VCaP (cell line): Measurements from ENCODE around the gene ANTXR2.

ENCODE experiments used
- H3K27ac ChIP-seq: fragments of 450-650 bp; 2 replicates; pipeline ENCODE4 v1.5.1; 2017
- TF ChIP-seq, protein P1 (sequence below): fragments of 450-650 bp; conservative IDR thresholded peaks from 2 replicates; pipeline ENCODE4 v1.5.1; 2017; ENCODE audit warnings: mild to moderate bottlenecking, moderate library complexity

ANTXR2 gene

DNA sequence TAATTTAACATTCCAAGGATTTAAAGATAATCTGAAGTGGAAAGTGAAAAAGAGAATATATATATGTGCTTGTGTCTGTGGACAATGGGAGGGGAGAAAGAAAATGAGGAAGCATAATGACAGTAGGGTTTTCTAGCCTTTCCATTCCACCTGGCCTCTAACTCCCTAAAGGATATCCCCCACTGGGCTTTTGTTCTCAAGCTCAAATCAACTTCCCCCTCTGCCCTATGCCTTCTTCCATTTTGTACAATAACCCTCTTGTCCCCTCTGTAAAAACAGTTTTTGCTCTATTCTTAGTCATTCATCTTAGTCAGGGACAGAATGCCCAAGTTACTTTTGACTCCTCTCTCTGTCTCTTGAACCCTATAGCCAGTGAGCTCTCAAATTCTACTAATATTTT lies 23.6 kb downstream of the ANTXR2 start:
- no peak overlapping the region for H3K27ac ChIP-seq
- TF ChIP-seq, protein P1, sequence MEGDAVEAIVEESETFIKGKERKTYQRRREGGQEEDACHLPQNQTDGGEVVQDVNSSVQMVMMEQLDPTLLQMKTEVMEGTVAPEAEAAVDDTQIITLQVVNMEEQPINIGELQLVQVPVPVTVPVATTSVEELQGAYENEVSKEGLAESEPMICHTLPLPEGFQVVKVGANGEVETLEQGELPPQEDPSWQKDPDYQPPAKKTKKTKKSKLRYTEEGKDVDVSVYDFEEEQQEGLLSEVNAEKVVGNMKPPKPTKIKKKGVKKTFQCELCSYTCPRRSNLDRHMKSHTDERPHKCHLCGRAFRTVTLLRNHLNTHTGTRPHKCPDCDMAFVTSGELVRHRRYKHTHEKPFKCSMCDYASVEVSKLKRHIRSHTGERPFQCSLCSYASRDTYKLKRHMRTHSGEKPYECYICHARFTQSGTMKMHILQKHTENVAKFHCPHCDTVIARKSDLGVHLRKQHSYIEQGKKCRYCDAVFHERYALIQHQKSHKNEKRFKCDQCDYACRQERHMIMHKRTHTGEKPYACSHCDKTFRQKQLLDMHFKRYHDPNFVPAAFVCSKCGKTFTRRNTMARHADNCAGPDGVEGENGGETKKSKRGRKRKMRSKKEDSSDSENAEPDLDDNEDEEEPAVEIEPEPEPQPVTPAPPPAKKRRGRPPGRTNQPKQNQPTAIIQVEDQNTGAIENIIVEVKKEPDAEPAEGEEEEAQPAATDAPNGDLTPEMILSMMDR = no peak

DNA sequence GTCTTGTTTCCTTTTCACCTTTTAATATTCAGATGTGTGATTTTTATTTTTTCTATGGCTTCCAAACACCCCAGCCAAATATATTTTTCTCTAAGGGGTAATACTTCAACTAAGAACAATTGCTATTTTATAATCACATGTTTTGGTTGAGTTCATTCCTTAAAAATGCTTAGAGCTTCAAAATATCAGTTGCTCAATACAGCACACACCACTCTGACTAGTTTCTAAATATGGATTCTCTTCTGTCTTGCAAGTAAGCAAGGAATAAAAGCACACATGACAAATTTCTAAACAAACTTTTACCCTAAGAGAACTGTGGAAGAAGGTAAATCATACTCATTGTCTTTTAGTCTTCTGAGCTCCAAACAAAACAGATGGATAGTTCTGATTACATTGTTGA lies 27.2 kb downstream of the ANTXR2 start:
- no peak overlapping the region for H3K27ac ChIP-seq
- TF ChIP-seq, protein P1 = no peak

DNA sequence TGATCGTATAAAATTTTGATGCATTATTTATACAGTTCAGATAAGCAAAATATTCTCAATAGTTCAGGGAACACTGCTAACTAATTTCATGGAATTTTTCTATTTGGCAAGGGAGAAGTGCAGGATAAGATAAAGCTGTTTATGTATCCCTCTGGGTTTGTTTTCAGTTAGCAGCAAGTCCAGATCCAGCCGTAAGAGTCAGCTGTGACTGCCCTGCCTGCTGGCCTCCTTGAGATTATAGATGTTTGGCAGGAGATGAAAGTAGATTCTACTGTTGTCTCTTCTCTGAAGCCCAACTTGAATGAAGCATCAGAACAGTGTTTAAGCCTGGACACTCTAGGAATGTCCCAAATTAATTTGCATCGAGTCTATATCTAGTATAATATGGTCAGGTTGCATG lies 29.5 kb downstream of the ANTXR2 start:
- TF ChIP-seq, protein P1 = no peak
- no peak overlapping the region for H3K27ac ChIP-seq

DNA sequence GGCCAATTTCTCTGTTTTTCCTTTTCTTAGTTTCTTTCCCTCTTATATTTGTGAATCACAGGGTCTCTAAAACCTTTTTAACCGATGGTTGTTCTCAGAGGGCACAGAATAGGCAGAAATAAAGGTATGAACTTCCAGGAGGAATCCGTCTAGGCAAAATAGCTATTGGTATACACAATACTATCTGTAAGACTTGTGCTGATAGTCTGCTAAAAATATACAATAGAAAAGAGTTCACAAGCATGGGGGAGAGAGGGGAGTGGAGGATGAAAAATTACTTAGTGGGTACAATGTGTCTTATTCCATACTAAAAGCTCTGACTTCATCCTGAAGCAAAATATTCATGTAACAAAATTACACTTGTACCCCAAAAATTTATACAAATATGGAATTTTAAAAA lies 30.2 kb downstream of the ANTXR2 start:
- TF ChIP-seq, protein P1 = no peak

DNA sequence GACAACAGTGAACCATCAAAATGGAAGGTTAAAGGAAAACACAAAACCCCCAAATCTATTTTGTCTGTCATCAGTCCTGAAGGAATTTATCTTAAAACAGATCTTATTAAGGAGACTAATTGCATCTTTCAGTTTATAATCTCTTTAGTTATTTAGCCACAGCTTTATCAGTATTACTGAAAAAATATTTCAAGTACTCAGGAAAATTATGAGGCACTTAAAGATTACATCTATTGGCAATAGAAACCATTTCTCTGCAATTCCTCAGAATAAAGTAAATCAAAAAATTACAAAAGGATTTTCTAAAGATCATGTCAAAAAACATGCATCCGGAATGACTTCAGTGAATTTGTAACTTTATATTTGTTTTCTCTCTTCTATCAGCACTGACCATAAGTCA lies 35.2 kb downstream of the ANTXR2 start:
- TF ChIP-seq, protein P1 = no peak
- no peak overlapping the region for H3K27ac ChIP-seq

More for the DNA sequence above, 30.2 kb downstream of the ANTXR2 start:
- no peak overlapping the region for H3K27ac ChIP-seq

DNA sequence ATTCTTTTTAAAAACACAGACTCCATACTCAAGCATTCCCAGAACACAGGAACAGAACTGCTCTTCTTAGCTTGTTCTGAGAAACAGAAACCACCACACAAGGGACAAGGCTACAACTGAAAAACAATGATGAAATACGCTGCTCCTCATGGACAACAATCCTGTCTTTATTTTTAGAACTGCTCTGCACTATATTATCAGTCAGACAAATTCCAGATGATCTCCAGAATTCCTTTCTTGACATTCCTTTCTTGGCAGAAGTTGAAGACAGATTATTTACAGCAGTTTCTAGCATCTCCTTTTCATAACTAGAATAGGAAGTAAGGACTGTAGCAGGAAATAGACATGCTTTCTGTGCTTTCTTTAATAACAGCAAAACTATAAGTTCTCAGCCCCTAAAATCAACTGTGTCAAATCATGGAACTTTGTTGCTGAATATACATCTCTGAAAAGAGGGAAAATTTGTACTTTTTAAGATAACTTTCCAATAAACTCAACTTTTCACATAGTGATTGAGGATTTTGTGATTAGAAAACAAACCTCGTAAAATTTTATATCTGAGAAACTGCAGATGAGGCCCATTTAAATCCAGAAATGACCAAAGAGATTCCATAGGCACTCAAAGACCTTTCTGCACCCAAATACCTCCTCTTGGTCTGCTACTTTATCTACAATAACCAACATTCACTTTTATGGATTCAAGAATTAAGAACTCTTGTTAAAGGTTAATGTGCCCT lies 35.9 kb downstream of the ANTXR2 start:
- TF ChIP-seq, protein P1 = no peak
- H3K27ac ChIP-seq = peak overlapping the region; percentile 12; the same call in 1 of the 2 replicates

DNA sequence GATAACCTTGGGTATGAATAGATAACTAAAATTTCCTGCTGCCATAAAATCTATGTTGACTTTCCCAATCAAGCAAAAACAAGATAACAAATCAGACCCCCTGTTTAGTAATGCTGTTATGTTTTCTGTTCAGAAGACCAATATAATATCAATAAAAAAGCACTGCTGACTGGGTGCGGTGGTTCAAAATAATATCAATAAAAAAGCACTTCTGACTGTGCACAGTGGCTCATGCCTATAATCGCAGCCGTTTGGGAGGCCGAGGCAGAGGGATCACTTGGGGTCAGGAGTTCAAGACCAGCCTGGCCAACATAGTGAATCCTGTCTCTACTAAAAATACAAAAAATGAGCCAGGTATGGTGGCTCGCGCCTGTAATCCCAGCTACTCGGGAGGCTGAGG lies 36.7 kb downstream of the ANTXR2 start:
- H3K27ac ChIP-seq = no peak overlapping the region
- TF ChIP-seq, protein P1 = no peak
